GM10266 (cell line): ENCODE measurements around the gene NRL.

Source experiments
- DNase-seq: peaks from one replicate; pipeline ENCODE4 v3.0.0; 2012; ENCODE audit errors: extremely low spot score
- CTCF ChIP-seq: IDR thresholded peaks from 2 replicates; pipeline ENCODE4 v1.5.1; 2012; ENCODE audit warnings: mild to moderate bottlenecking, low read depth; ENCODE audit not compliant: control insufficient read depth, insufficient read depth; ENCODE audit errors: missing control alignments

NRL gene

GRCh38 chr14:24156840-24157239, 42.1 kb upstream of the NRL start:
- no peak for TF ChIP-seq CTCF
- no peak for DNase-seq

DNA sequence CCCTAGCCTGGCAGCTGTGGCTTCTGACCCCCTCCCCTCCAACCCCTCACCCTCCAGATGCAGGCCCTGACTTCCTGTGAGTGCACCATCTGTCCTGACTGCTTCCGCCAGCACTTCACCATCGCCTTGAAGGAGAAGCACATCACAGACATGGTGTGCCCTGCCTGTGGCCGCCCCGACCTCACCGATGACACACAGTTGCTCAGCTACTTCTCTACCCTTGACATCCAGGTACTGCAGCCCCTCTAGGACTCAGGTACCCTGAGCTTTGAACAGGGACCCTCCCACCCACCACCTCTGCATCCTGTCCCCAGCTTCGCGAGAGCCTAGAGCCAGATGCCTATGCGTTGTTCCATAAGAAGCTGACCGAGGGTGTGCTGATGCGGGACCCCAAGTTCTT, 40.4 kb upstream of the NRL start:
- DNase-seq = no peak
- no peak for TF ChIP-seq CTCF

DNA sequence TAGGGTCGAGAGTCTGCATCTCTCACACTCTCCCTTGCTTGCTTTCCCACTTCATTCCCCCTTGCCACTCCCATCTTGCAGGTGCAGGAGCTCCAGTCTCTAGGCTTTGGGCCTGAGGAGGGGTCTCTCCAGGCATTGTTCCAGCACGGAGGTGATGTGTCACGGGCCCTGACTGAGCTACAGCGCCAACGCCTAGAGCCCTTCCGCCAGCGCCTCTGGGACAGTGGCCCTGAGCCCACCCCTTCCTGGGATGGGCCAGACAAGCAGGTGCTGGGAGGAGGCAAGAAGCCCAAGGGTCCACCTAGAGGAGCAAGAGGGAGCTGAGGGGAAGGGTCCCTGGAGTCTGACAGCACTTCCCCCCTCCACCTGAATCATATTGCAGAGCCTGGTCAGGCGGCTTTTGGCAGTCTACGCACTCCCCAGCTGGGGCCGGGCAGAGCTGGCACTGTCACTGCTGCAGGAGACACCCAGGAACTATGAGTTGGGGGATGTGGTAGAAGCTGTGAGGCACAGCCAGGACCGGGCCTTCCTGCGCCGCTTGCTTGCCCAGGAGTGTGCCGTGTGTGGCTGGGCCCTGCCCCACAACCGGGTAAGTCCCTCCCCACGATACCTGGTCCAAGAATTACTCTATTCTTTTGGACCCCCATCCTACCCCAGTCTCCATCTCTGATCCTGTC, 36.8 kb upstream of the NRL start:
- TF ChIP-seq CTCF = no peak
- no peak for DNase-seq

DNA sequence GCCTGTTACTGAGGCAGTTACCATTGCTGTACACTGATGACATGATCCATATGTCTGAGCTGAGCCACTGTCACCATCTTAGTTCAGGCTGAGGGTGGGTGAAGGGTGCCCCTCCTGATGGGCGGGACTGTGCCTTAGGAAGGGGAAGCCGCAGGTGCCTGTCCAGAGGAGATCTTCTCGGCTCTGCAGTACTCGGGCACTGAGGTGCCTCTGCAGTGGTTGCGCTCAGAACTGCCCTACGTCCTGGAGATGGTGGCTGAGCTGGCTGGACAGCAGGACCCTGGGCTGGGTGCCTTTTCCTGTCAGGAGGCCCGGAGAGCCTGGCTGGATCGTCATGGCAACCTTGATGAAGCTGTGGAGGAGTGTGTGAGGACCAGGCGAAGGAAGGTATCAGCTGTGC, 36.2 kb upstream of the NRL start:
- no peak for TF ChIP-seq CTCF
- DNase-seq = no peak

GRCh38 chr14:24150567-24150966, 35.8 kb upstream of the NRL start:
- TF ChIP-seq CTCF = no peak
- no peak for DNase-seq

DNA sequence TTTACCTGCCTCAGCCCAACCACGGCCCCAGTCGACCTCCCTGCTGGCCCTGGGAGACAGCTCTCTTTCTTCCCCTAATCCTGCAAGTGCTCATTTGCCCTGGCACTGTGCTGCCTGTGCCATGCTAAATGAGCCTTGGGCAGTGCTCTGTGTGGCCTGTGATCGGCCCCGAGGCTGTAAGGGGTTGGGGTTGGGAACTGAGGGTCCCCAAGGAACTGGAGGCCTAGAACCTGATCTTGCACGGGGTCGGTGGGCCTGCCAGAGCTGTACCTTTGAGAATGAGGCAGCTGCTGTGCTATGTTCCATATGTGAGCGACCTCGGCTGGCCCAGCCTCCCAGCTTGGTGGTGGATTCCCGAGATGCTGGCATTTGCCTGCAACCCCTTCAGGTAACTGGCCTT, 35.3 kb upstream of the NRL start:
- no peak for TF ChIP-seq CTCF
- no peak for DNase-seq

DNA sequence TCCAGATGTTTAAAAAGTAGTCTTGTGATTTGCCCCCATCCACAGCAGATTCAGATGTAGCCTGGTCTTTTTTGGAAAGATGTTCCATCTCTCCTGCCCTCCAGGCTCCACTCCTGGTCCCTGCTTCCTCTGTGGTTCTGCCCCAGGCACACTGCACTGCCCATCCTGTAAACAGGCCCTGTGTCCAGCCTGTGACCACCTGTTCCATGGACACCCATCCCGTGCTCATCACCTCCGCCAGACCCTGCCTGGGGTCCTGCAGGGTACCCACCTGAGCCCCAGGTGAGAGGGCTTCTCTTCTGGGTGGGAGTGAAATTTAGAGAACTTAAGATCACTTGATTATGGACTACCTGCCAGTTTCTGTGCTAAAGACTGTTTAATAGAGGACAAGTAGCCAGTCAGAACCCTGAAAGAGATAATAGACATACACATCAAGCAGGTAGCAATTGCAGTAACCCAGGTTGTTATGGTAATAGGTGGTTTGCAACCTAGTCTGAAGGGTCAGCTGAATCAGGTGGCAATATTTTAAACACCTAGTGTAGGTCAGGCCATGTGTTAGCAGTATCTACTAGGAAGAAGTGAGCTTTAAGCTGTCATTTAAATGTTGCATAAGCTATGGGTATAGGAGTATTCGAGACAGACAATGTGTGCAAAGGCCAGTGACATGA, 34.7 kb upstream of the NRL start:
- no peak for TF ChIP-seq CTCF
- no peak for DNase-seq
